GM12878 (cell line): ENCODE data around the gene LYZL1. TPM values are rescaled to one million over a fixed set of nuclear protein-coding genes. Genes with fewer than 3 reads are reported as not detected.

Experiments used
- ATAC-seq: fragments of 200-7000 bp; cut with Tn5 transposase; 3 replicates; pipeline ENCODE4 v1.9.1; 2020; ENCODE audit warnings: mild to moderate bottlenecking, moderate library complexity
- BruUV-seq: library from RNA; stranded (reverse); fragments of 400-500 nt; replicated peaks from 2 replicates; lab custom pipeline; 2021; lab: Mats Ljungman, UMichigan
- CTCF ChIA-PET: fragments of 300-600 bp; sonication (Branson Sonifier 250); formaldehyde crosslinking; extraction: SDS; loops from one replicate; lab custom pipeline; 2021; ENCODE audit warnings: inconsistent platforms; lab: Yijun Ruan, JAX
- POLR2A ChIA-PET: fragments of 350-600 bp; formaldehyde crosslinking; extraction: SDS; loops from one replicate; lab custom pipeline; 2021; ENCODE audit warnings: inconsistent platforms; lab: Charles Lee
- RAD21 ChIA-PET: fragments of 300-600 bp; sonication (Branson Sonifier 250); formaldehyde crosslinking; loops from one replicate; lab custom pipeline; 2023; ENCODE audit warnings: antibody characterized with exemption; ENCODE audit not compliant: unreplicated experiment; lab: Charles Lee
- SMC1A ChIA-PET: fragments of 300-600 bp; sonication (Branson Sonifier 250); formaldehyde crosslinking; loops from one replicate; lab custom pipeline; 2023; ENCODE audit not compliant: unreplicated experiment, uncharacterized antibody; lab: Charles Lee
- DNase-seq: peaks from one replicate; pipeline ENCODE4 v3.0.0-alpha.2; 2011; ENCODE audit warnings: low read depth, low spot score
- FAIRE-seq: peaks from 3 replicates; lab custom pipeline; 2011; peaks lifted over from hg19 to GRCh38; lab: Jason Lieb, UNC
- H2AFZ ChIP-seq: 2 replicates; pipeline ENCODE4 v1.6.0; 2011; ENCODE audit warnings: low read depth, low read length, control low read depth; ENCODE audit not compliant: control insufficient read depth
- H3K27ac ChIP-seq: 2 replicates; pipeline ENCODE4 v1.5.1; 2011; ENCODE audit warnings: control low read depth; ENCODE audit not compliant: control insufficient read depth, insufficient read depth
- H3K27me3 ChIP-seq, 2 experiments: replicated peaks in 1 of 2; 2 replicates each; pipeline versions ENCODE4 v1.6.0 to v1.6.1; 2011; ENCODE audit warnings: low read length in 1 of 2; ENCODE audit not compliant: control insufficient read depth in 2 of 2, insufficient read depth in 2 of 2
- H3K36me3 ChIP-seq, 2 experiments: 2 replicates each; pipeline ENCODE4 v1.5.1; 2011; ENCODE audit warnings: low read length in 1 of 2; ENCODE audit not compliant: control insufficient read depth in 2 of 2, insufficient read depth in 2 of 2
- H3K4me1 ChIP-seq: 2 replicates; pipeline ENCODE4 v1.6.1; 2011; ENCODE audit warnings: mild to moderate bottlenecking, low read length, moderate library complexity, mixed read lengths; ENCODE audit not compliant: control insufficient read depth, insufficient read depth
- H3K4me2 ChIP-seq: 2 replicates; pipeline ENCODE4 v1.6.0; 2011; ENCODE audit warnings: control low read depth; ENCODE audit not compliant: control insufficient read depth, insufficient read depth
- H3K4me3 ChIP-seq: fragments of 200-600 bp; sonication (generic); 2 replicates; pipeline ENCODE4 v1.5.1; 2016
- H3K79me2 ChIP-seq: 2 replicates; pipeline ENCODE4 v1.6.0; 2011; ENCODE audit warnings: low read length; ENCODE audit not compliant: control insufficient read depth, insufficient read depth
- H3K9ac ChIP-seq: 2 replicates; pipeline ENCODE4 v1.8.0; 2011; ENCODE audit warnings: low read length, control low read depth, mixed read lengths; ENCODE audit not compliant: control insufficient read depth, insufficient read depth
- H3K9me3 ChIP-seq: replicated peaks from 3 replicates; pipeline ENCODE4 v1.5.1; 2011; ENCODE audit warnings: mild to moderate bottlenecking, low read length; ENCODE audit not compliant: control insufficient read depth, insufficient read depth
- H4K20me1 ChIP-seq: 2 replicates; pipeline ENCODE4 v1.6.0; 2011; ENCODE audit not compliant: control insufficient read depth, insufficient read depth
- DPF2 ChIP-seq: fragments of 450-650 bp; IDR thresholded peaks from 2 replicates; pipeline ENCODE4 v1.6.1; 2017; ENCODE audit warnings: mild to moderate bottlenecking
- HCFC1 ChIP-seq: fragments of 150-350 bp; IDR thresholded peaks from 2 replicates; pipeline ENCODE4 v1.6.1; 2014; ENCODE audit warnings: low read length
- KDM1A ChIP-seq: fragments of 200-600 bp; sonication (generic); IDR thresholded peaks from 2 replicates; pipeline ENCODE4 v1.6.1; 2016; ENCODE audit warnings: borderline replicate concordance
- MEF2B ChIP-seq: fragments of 450-650 bp; IDR thresholded peaks from 2 replicates; pipeline ENCODE4 v1.6.1; 2018; ENCODE audit warnings: mild to moderate bottlenecking, moderate library complexity; ENCODE audit not compliant: partially characterized antibody, poor library complexity, severe bottlenecking
- MTA3 ChIP-seq: IDR thresholded peaks from 2 replicates; pipeline ENCODE4 v1.6.1; 2012; ENCODE audit warnings: low read length, inconsistent platforms, borderline replicate concordance
- RCOR1 ChIP-seq: conservative IDR thresholded peaks from 2 replicates; pipeline ENCODE4 v1.6.1; 2012; ENCODE audit warnings: low read depth, low read length, improper control_type of control experiment
- RELA ChIP-seq: fragments of 450-650 bp; IDR thresholded peaks from 2 replicates; pipeline ENCODE4 v1.8.0; 2014; ENCODE audit warnings: borderline replicate concordance; ENCODE audit not compliant: partially characterized antibody
- STAT1 ChIP-seq: fragments of 450-650 bp; conservative IDR thresholded peaks from 2 replicates; pipeline ENCODE4 v1.6.1; 2014; ENCODE audit warnings: antibody characterized with exemption, mild to moderate bottlenecking
- TCF7 ChIP-seq: IDR thresholded peaks from 2 replicates; pipeline ENCODE4 v1.6.1; 2014; ENCODE audit warnings: antibody characterized with exemption, borderline replicate concordance
- ZZZ3 ChIP-seq: IDR thresholded peaks from 2 replicates; pipeline ENCODE4 v1.6.1; 2011; ENCODE audit warnings: low read depth; ENCODE audit not compliant: control insufficient read depth, insufficient read length
- WGBS: methylation state at CpG from one replicate; pipeline ENCODE4 v1.1.6; 2016; ENCODE audit warnings: low lambda C conversion rate; ENCODE audit not compliant: insufficient replicate concordance, insufficient coverage; ENCODE audit errors: missing lambda C conversion rate; 5-methylcytosine and 5-hydroxymethylcytosine counted together
- in situ Hi-C: fragments of 300-500 bp; cut with MboI; formaldehyde crosslinking; loops from 9 replicates; pipeline ENCODE4 v1.14.3; 2018; ENCODE audit warnings: mixed read lengths
- intact Hi-C: fragments of 100-400 bp; cut with micrococcal nuclease; formaldehyde crosslinking; loops from one replicate; pipeline ENCODE4 v1.14.2; 2022; ENCODE audit not compliant: unreplicated experiment
- polyA plus RNA-seq, 11 experiments: library from polyadenylated mRNA; depleted of rRNA in 4 of 11; unstranded in 6 of 11; stranded (reverse) in 5 of 11; fragments of >200 nt; fragmentation: Nextera tagmentation in 4 of 11; fragmentation: Illumina TruSeq in 1 of 11; extraction: Ambion mirVana in 4 of 11; extraction: Trizol in 1 of 11; gene quantifications; 1 replicate in 1 of 11; 2 replicates in 10 of 11; pipeline versions ENCODE4 v1.2.1 to v1.2.3, GENCODE V29; 2011 to 2016; ENCODE audit warnings: inconsistent platforms in 2 of 11, missing spikeins in 2 of 11, low read depth in 1 of 11
- total RNA-seq, 4 experiments: library from RNA; depleted of rRNA in 3 of 4; stranded (reverse); fragments of >200 nt in 3 of 4; fragmentation: Illumina TruSeq in 1 of 4; extraction: Trizol in 1 of 4; gene quantifications; 2 replicates each; pipeline versions ENCODE4 v1.2.1 to v1.2.3, GENCODE V29; 2013 to 2021
- TF ChIP-seq, protein P1 (sequence below): fragments of 450-650 bp; conservative IDR thresholded peaks from 2 replicates; pipeline ENCODE4 v1.6.1; 2017; ENCODE audit warnings: mild to moderate bottlenecking, moderate library complexity

LYZL1 gene
- total and polyA plus RNA-seq, 10 of the 15 experiments (the other 5 are each of a cell fraction or from before 2014, with no cell fraction given) = not detected

DNA sequence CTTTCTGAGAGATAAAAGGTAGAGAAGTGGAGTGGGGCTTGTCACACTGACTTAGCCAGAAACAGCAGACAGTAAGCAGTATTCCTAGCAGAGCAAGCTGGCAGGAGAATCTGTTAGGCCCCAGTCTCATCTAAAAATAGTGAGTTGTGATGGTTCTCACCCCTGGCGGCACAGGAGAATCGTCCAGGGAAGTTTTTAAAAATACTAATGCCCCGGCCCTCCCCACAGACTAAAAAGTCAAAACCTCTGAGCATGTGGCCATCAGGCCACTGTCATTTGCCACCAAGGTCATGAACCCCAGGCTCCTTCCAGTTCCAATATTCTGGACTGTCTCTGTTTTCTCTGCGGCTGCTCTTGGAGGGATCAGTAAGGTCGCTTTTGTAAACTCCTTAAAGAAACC lies 34.0 kb downstream of the LYZL1 start:
- H3K36me3 ChIP-seq = no peaks in the 10 kb centered on the region
- H3K27me3 ChIP-seq = no peaks in the 10 kb centered on the region; a peak in 2 of 4 replicates
- H3K4me1 ChIP-seq = no peaks in the 10 kb centered on the region
- RAD21 ChIA-PET = no interaction called here
- H3K79me2 ChIP-seq = no peaks in the 10 kb centered on the region
- in situ Hi-C loops = no loop called here
- H4K20me1 ChIP-seq = no peaks in the 10 kb centered on the region
- no peak for ATAC-seq
- WGBS = 23% methylated on average over 5 of the region's 5 CpGs
- SMC1A ChIA-PET = no interaction called here
- H3K9me3 ChIP-seq = no peaks in the 10 kb centered on the region
- POLR2A ChIA-PET = no interaction called here
- H2AFZ ChIP-seq = no peak overlapping the region
- H3K4me3 ChIP-seq = no peak overlapping the region
- no peak overlapping the region for H3K9ac ChIP-seq
- CTCF ChIA-PET = interaction anchor here (0.6 kb wide), 1 partner anchor 200 kb away, joined by 3 read pairs; no protein-coding TSS in a partner anchor
- DNase-seq = no peak
- BruUV-seq = no TSS peak
- H3K4me2 ChIP-seq = no peak overlapping the region
- no peak overlapping the region for H3K27ac ChIP-seq
- intact Hi-C loops = no loop called here
- no peak for FAIRE-seq
- TF ChIP-seq KDM1A = no peak

- H3K4me3 ChIP-seq = no peak overlapping the region
- H3K79me2 ChIP-seq = no peaks in the 10 kb centered on the region
- no peak overlapping the region for H3K9ac ChIP-seq
- H3K4me2 ChIP-seq = no peak overlapping the region
- no peaks in the 10 kb centered on the region; a peak in 1 of 4 replicates for H3K27me3 ChIP-seq
- no peak for ATAC-seq
- DNase-seq = no peak
- 29% methylated on average over 5 of the region's 5 CpGs for WGBS
- ChIA-PET SMC1A (no interaction called here), RAD21 (no interaction called here), POLR2A (no interaction called here), CTCF (interaction anchor here (0.6 kb wide), 1 partner anchor 200 kb away, joined by 3 read pairs; no protein-coding TSS in a partner anchor)
- H3K36me3 ChIP-seq = no peaks in the 10 kb centered on the region
- H3K27ac ChIP-seq = no peak overlapping the region
- intact Hi-C loops = no loop called here
- H3K9me3 ChIP-seq = no peaks in the 10 kb centered on the region
- no peaks in the 10 kb centered on the region for H4K20me1 ChIP-seq
- H3K4me1 ChIP-seq = no peaks in the 10 kb centered on the region
- H2AFZ ChIP-seq = no peak overlapping the region
- BruUV-seq = no TSS peak
- in situ Hi-C loops = no loop called here
- FAIRE-seq = no peak
- TF ChIP-seq HCFC1 = no peak
- no peak for TF ChIP-seq DPF2
- TF ChIP-seq, protein P1, sequence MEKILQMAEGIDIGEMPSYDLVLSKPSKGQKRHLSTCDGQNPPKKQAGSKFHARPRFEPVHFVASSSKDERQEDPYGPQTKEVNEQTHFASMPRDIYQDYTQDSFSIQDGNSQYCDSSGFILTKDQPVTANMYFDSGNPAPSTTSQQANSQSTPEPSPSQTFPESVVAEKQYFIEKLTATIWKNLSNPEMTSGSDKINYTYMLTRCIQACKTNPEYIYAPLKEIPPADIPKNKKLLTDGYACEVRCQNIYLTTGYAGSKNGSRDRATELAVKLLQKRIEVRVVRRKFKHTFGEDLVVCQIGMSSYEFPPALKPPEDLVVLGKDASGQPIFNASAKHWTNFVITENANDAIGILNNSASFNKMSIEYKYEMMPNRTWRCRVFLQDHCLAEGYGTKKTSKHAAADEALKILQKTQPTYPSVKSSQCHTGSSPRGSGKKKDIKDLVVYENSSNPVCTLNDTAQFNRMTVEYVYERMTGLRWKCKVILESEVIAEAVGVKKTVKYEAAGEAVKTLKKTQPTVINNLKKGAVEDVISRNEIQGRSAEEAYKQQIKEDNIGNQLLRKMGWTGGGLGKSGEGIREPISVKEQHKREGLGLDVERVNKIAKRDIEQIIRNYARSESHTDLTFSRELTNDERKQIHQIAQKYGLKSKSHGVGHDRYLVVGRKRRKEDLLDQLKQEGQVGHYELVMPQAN = no peak
- TF ChIP-seq RCOR1 = no peak
- TF ChIP-seq RELA = no peak
- TF ChIP-seq ZZZ3 = no peak
- TF ChIP-seq TCF7 = no peak
- TF ChIP-seq MTA3 = no peak
- TF ChIP-seq STAT1 = no peak
- TF ChIP-seq MEF2B = no peak
These were observed 34.5 kb downstream of the LYZL1 start for GRCh38 chr10:29323367-29323766.
